Lower leg skin (tissue), 4 donors: ENCODE measurements around the gene UTRN. TPM values are rescaled to one million over a fixed set of nuclear protein-coding genes. Genes with fewer than 3 reads are reported as not detected.

Experiments used
- DNase-seq, 2 donors: peaks; one replicate each; pipeline ENCODE4 v3.0.0-alpha.2; 2019; ENCODE audit warnings: low spot score in 2 of 2
- H3K4me3 ChIP-seq: fragments of 200-600 bp; sonication (generic); 2 replicates; pipeline ENCODE4 v1.5.1; 2017; ENCODE audit warnings: mild to moderate bottlenecking, low read depth; ENCODE audit not compliant: poor library complexity, severe bottlenecking
- CTCF ChIP-seq, 3 donors: fragments of 450-650 bp; IDR thresholded peaks; one replicate each; pipeline ENCODE4 v1.5.1; 2016; ENCODE audit warnings: antibody characterized with exemption in 3 of 3, mild to moderate bottlenecking in 3 of 3, moderate library complexity in 2 of 3
- POLR2A ChIP-seq, 2 donors: fragments of 450-650 bp; IDR thresholded peaks; one replicate each; pipeline ENCODE4 v1.6.1; 2016 to 2017; ENCODE audit warnings: antibody characterized with exemption in 2 of 2, mild to moderate bottlenecking in 1 of 2, moderate library complexity in 1 of 2
- WGBS, 2 donors: methylation state at CpG; one replicate each; pipeline ENCODE4 v1.1.5; 2018; 5-methylcytosine and 5-hydroxymethylcytosine counted together
- intact Hi-C: fragments of 100-400 bp; cut with DNase I; formaldehyde crosslinking; loops from one replicate; pipeline ENCODE4 v1.15.0; 2023; ENCODE audit warnings: low total_unique reads
- total RNA-seq, 4 donors: library from RNA; depleted of rRNA; stranded (reverse); fragments of >200 nt; gene quantifications; one replicate each; pipeline ENCODE4 v1.1.0, GENCODE V29; 2016

Gene UTRN
- total RNA-seq, result 100 to 1,000 TPM in 3 of 4 donors, 10 to 100 TPM in 1; 88.7 to 149 (median 132) TPM

DNA sequence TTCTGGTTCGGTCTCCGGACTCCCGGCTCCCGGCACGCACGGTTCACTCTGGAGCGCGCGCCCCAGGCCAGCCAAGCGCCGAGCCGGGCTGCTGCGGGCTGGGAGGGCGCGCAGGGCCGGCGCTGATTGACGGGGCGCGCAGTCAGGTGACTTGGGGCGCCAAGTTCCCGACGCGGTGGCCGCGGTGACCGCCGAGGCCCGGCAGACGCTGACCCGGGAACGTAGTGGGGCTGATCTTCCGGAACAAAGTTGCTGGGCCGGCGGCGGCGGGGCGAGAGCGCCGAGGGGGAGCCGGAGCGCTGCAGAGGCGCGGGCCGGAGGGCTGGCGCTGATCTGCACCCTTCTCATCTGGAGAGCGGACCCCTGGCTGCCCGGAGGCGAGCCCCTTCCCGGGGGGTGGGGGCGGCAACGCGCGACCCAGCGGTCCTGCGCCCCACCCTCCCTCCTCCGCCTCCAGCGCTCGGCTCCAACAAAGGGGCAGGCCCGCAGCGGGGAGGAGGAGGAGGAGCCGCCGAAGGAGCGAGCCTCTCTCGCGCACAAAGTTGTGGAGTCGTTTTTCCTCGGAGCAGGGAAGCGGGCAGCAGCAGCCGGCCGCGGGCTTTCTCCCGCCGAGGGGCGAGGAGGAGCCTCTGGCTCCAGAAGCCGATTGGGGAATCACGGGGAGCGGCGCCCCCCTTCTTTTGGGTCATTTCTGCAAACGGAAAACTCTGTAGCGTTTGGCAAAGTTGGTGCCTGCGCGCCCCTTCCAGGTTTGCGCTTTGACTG is at the start of gene UTRN:
Gene UTRN, plus strand, starts transcription at position 553 of the 765 bp plus-strand sequence. CDS start 6,494 bp downstream, outside the sequence.
- peak; percentile 73 to 96 for DNase-seq
- no peak for TF ChIP-seq POLR2A (IDR thresholded peaks at IDR 0.05)
- no peak for TF ChIP-seq CTCF (IDR thresholded peaks at IDR 0.05)
- 0% methylated on average over 48 to 60 of the region's 84 CpGs for WGBS, 2 donors
- H3K4me3 ChIP-seq, result peak within 1 kb of the TSS; percentile 69
- intact Hi-C loops, result no loop called here

- 74 to 100% methylated on average over 2 to 4 of the region's 4 CpGs for WGBS, 2 donors
- DNase-seq, result no peak
- intact Hi-C loops, result no loop called here
- H3K4me3 ChIP-seq, result no peak overlapping the region
- no peak for TF ChIP-seq POLR2A (IDR thresholded peaks at IDR 0.05)
- TF ChIP-seq CTCF (IDR thresholded peaks at IDR 0.05), result no peak
These were observed 40.4 kb upstream of the UTRN start for GRCh38 chr6:144244688-144245087.

GRCh38 chr6:144246988-144247387 is 38.1 kb upstream of the UTRN start:
- intact Hi-C loops, result no loop called here
- 73 to 80% methylated on average over 5 of the region's 5 CpGs for WGBS, 2 donors
- no peak for DNase-seq
- TF ChIP-seq CTCF (IDR thresholded peaks at IDR 0.05) (no peak), POLR2A (IDR thresholded peaks at IDR 0.05) (no peak)
- H3K4me3 ChIP-seq, result no peak overlapping the region

- no peak for TF ChIP-seq CTCF (IDR thresholded peaks at IDR 0.05)
- no peak for TF ChIP-seq POLR2A (IDR thresholded peaks at IDR 0.05)
- H3K4me3 ChIP-seq, result no peak overlapping the region
- intact Hi-C loops, result no loop called here
- 76 to 78% methylated on average over 2 of the region's 2 CpGs for WGBS, 2 donors
- DNase-seq, result no peak
These were observed 37.1 kb upstream of the UTRN start for GRCh38 chr6:144248003-144248402.

DNA sequence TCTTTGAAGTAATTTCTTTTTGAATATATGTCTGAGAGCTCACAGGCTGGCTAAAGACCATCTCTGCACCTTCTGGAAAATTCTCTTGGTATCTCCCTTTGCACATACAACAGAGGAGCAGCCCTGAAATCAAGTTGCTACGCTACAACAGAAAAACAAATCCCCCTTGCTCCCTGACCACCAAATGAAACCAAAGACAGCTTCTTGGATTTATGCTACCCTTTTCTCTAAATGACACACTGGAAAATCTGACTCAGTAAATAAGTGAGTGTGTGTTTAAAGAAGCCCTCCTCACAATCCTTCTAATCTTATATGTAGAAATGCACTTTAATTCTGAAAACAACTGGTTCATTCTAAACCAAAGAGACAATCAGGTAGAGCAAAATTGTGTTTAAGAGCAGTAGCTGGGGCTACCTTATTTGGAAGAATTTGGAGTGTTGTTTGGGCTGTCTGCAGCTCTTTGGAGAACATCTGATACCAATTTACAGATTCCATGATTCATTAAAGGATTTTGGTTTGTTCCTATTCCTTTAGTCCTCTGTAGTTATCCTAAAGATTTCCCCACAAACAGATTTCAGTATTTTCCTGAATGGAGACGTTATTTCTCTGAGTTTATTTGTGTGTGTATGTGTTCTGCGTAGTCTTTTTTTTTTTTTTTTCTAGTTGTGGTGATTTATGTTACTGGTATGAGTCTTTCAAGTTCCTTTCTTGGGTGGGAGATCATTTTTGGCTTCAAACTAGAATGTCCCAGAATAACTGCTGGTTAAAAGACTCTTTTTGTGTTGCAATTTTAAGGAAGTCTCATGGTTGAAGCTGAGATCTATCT is 36.4 kb upstream of the UTRN start:
- intact Hi-C loops, result no loop called here
- no peak for DNase-seq
- TF ChIP-seq POLR2A (IDR thresholded peaks at IDR 0.05) (no peak), CTCF (IDR thresholded peaks at IDR 0.05) (no peak)
- 56 to 63% methylated on average over 3 of the region's 3 CpGs for WGBS, 2 donors
- no peak overlapping the region for H3K4me3 ChIP-seq
